Measurements from ENCODE around the gene S100A14.

S100A14 gene

GRCh38 chr1:153612755-153613331 is 3.3 kb downstream of the S100A14 start, which contains the start of gene S100A16:
Gene S100A16 (minus strand): TSS chr1:153613137. CDS start chr1:153608151, 4,986 bp downstream.
- no peaks in the 10 kb centered on the region for H3K27me3 Mint-ChIP-seq
- H3K36me3 Mint-ChIP-seq = no peaks in the 10 kb centered on the region

GRCh38 chr1:153612111-153612754 is 3.9 kb downstream of the S100A14 start:
- Mint-ChIP-seq H3K27ac (no peak overlapping the region), H3K27me3 (no peaks in the 10 kb centered on the region), H3K4me1 (no peaks in the 10 kb centered on the region), H3K4me3 (no peak overlapping the region), H3K9me3 (no peaks in the 10 kb centered on the region), H3K36me3 (no peaks in the 10 kb centered on the region)

More at GRCh38 chr1:153612755-153613331, 3.3 kb downstream of the S100A14 start, which contains the start of gene S100A16:
- no peaks in the 10 kb centered on the region for H3K9me3 Mint-ChIP-seq
- peaks cover 3% of the 10 kb centered on the region for H3K4me1 Mint-ChIP-seq
- H3K27ac Mint-ChIP-seq = no peak within 1 kb of the TSS
- H3K4me3 Mint-ChIP-seq = no peak within 1 kb of the TSS

- H3K4me1 Mint-ChIP-seq = no peaks in the 10 kb centered on the region
- H3K36me3 Mint-ChIP-seq = no peaks in the 10 kb centered on the region
- H3K27me3 Mint-ChIP-seq = no peaks in the 10 kb centered on the region
- H3K27ac Mint-ChIP-seq = no peak overlapping the region
- no peaks in the 10 kb centered on the region for H3K9me3 Mint-ChIP-seq
- no peak overlapping the region for H3K4me3 Mint-ChIP-seq
These were observed 4.8 kb downstream of the S100A14 start for GRCh38 chr1:153611356-153611755.

GRCh38 chr1:153610811-153611301 is 5.3 kb downstream of the S100A14 start:
- no peak overlapping the region for H3K4me3 Mint-ChIP-seq
- H3K27ac Mint-ChIP-seq = no peak overlapping the region
- H3K9me3 Mint-ChIP-seq = no peaks in the 10 kb centered on the region
- H3K36me3 Mint-ChIP-seq = no peaks in the 10 kb centered on the region
- no peaks in the 10 kb centered on the region for H3K27me3 Mint-ChIP-seq
- H3K4me1 Mint-ChIP-seq = no peaks in the 10 kb centered on the region

DNA sequence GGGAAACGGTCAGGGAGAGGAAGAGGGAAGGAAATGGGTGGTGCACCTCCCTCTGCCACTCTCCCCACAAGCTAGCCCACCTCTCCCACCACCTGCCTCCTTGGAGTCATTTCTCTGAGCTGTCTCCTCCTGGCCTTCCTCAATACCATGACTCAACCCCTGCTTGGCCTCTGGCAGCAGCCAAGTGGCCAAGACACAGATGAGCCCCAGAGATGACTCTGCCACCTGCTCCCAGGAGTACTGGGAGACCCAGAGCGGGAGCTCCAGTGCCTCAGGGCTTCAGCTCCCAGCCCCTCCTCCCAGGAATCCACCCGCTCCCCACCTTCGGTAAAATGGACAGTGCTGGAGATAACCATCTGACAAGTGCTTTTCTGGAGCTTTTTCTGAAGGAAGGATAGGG is 5.8 kb downstream of the S100A14 start:
- Mint-ChIP-seq H3K4me3 (no peak overlapping the region), H3K36me3 (no peaks in the 10 kb centered on the region), H3K4me1 (no peaks in the 10 kb centered on the region), H3K27me3 (no peaks in the 10 kb centered on the region), H3K27ac (no peak overlapping the region), H3K9me3 (no peaks in the 10 kb centered on the region)

- Mint-ChIP-seq H3K9me3 (no peaks in the 10 kb centered on the region), H3K4me1 (no peaks in the 10 kb centered on the region), H3K4me3 (no peak overlapping the region), H3K27me3 (no peaks in the 10 kb centered on the region), H3K36me3 (no peaks in the 10 kb centered on the region), H3K27ac (no peak overlapping the region)
These were observed 6.6 kb downstream of the S100A14 start for GRCh38 chr1:153609585-153609907.

DNA sequence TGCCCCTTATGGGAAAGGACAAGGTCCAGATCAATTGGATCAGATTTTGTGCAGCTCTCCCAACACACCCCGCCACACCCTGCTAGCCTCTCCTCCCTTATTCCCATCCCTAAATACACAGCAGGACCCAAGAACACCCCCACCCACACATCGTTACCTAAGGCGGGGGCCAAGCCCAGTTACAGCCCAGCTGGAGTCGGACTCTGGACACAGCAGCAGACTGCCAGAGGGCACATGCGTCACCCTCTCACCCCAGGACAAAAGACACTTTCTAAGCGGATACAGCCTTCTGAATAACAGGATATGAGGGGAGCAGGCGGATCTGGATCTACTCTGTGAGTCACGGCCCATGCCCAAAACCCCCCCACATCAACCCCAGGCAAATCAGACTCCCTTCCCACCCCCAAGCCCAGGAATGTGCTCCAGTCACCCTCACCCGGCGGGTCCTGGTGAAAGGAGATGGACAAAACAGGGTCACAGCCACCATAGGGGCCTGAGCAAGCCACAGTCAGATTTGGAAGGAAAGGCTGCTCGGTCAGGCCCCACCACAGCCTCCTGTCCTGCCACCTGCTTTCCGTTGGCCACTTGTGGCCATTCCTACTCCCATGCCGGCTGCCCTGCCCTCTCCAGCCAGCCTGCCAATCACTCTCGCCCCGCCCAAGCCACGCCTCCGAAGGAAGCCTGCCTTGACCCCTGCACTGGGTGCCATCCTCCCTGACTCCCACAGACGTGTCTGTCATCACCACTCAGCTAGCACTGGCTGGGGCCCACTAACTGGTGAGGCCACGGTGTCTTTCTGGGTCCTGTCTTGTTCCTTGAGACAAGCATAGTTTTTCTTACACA is 7.2 kb downstream of the S100A14 start:
- peak overlapping the region; percentile 41 for H3K27ac Mint-ChIP-seq
- no peaks in the 10 kb centered on the region for H3K9me3 Mint-ChIP-seq

GRCh38 chr1:153608089-153608682 is 7.9 kb downstream of the S100A14 start:
- Mint-ChIP-seq H3K27ac (no peak overlapping the region), H3K9me3 (no peaks in the 10 kb centered on the region), H3K27me3 (no peaks in the 10 kb centered on the region), H3K4me1 (no peaks in the 10 kb centered on the region), H3K4me3 (no peak overlapping the region), H3K36me3 (no peaks in the 10 kb centered on the region)

More for the DNA sequence above, 7.2 kb downstream of the S100A14 start:
- no peaks in the 10 kb centered on the region for H3K27me3 Mint-ChIP-seq
- H3K4me1 Mint-ChIP-seq = no peaks in the 10 kb centered on the region
- no peaks in the 10 kb centered on the region for H3K36me3 Mint-ChIP-seq
- H3K4me3 Mint-ChIP-seq = no peak overlapping the region

DNA sequence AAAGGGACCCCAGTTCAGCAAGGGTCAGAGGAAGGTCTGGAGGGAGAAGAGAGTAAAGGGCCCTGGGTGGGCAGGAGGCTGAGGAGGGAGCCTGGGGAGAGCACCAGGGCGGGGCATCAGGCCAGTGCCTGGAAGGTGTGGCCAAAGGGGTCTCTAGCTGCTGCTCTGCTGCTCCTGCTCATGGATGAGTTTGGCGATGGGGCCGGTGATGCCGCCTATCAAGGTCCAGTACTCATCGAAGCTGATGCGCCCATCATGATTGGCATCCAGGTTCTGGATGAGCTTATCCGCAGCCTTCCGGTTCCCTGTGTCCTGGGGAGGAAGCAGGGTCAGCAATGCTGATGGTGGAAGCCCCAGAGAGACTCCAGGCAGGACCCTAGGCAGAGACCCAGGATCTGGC is 8.7 kb downstream of the S100A14 start:
- Mint-ChIP-seq H3K36me3 (no peaks in the 10 kb centered on the region), H3K27me3 (no peaks in the 10 kb centered on the region), H3K9me3 (no peaks in the 10 kb centered on the region), H3K4me3 (no peak overlapping the region), H3K4me1 (peaks cover 5% of the 10 kb centered on the region), H3K27ac (no peak overlapping the region)

DNA sequence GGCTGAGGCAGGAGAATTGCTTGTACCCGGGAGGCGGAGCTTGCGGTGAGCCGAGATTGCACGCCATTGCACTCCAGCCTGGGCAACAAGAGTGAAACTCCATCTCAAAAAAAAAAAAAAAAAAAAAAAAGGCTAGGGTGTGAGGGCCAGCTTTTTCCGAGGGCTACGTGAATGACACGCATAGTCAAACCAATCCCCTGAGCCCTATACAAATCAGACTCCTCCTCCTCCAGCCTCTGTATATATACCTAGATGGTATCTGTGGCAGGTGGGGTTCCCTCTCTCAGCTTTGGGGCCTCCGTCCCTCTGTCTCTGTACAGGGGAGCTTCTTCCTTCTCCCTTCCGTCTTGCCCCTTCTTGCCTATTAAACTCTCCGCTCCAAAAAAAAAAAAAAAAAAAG is 9.9 kb downstream of the S100A14 start:
- no peaks in the 10 kb centered on the region for H3K36me3 Mint-ChIP-seq
- no peaks in the 10 kb centered on the region for H3K27me3 Mint-ChIP-seq
- no peaks in the 10 kb centered on the region for H3K9me3 Mint-ChIP-seq
- H3K4me3 Mint-ChIP-seq = no peak overlapping the region
- no peak overlapping the region for H3K27ac Mint-ChIP-seq
- H3K4me1 Mint-ChIP-seq = peaks cover 7% of the 10 kb centered on the region

- H3K27me3 Mint-ChIP-seq = no peaks in the 10 kb centered on the region
- H3K4me3 Mint-ChIP-seq = no peak overlapping the region
- no peaks in the 10 kb centered on the region for H3K9me3 Mint-ChIP-seq
- H3K27ac Mint-ChIP-seq = no peak overlapping the region
- H3K36me3 Mint-ChIP-seq = no peaks in the 10 kb centered on the region
- peaks cover 15% of the 10 kb centered on the region for H3K4me1 Mint-ChIP-seq
These were observed 13.4 kb downstream of the S100A14 start for GRCh38 chr1:153602749-153603148.

GRCh38 chr1:153599847-153600246 is 16.3 kb downstream of the S100A14 start:
- Mint-ChIP-seq H3K4me1 (peaks cover 15% of the 10 kb centered on the region), H3K27ac (no peak overlapping the region), H3K36me3 (no peaks in the 10 kb centered on the region), H3K9me3 (no peaks in the 10 kb centered on the region), H3K4me3 (no peak overlapping the region), H3K27me3 (no peaks in the 10 kb centered on the region)

- peaks cover 15% of the 10 kb centered on the region for H3K4me1 Mint-ChIP-seq
- H3K27ac Mint-ChIP-seq = no peak overlapping the region
- H3K36me3 Mint-ChIP-seq = no peaks in the 10 kb centered on the region
- no peaks in the 10 kb centered on the region for H3K9me3 Mint-ChIP-seq
- no peaks in the 10 kb centered on the region for H3K27me3 Mint-ChIP-seq
- H3K4me3 Mint-ChIP-seq = no peak overlapping the region
These were observed 17.6 kb downstream of the S100A14 start for GRCh38 chr1:153598309-153599172.

DNA sequence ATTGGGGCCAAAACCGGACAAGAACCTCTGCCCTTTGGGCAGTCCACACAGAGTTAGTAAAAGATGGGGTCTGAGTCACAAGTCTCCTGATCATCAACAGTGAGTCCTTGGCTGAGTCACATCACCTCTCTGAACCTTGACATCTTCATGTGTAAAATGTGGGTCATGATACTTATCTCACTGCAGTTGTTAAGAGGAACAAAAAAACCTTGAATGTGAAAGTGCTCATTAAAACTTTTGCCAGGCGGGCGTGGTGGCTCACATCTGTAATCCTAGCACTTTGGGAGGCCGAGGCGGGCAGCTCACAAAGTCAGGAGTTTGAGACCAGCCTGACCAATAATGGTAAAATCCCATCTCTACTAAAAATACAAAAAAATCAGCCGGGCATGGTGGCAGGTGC is 18.9 kb downstream of the S100A14 start:
- Mint-ChIP-seq H3K4me1 (peaks cover 9% of the 10 kb centered on the region), H3K27me3 (no peaks in the 10 kb centered on the region), H3K36me3 (no peaks in the 10 kb centered on the region), H3K4me3 (no peak overlapping the region), H3K27ac (no peak overlapping the region), H3K9me3 (no peaks in the 10 kb centered on the region)

- no peaks in the 10 kb centered on the region for H3K9me3 Mint-ChIP-seq
- no peak overlapping the region for H3K4me3 Mint-ChIP-seq
- H3K4me1 Mint-ChIP-seq = no peaks in the 10 kb centered on the region
- H3K27me3 Mint-ChIP-seq = no peaks in the 10 kb centered on the region
- no peak overlapping the region for H3K27ac Mint-ChIP-seq
- H3K36me3 Mint-ChIP-seq = no peaks in the 10 kb centered on the region
These were observed 23.4 kb downstream of the S100A14 start for GRCh38 chr1:153592748-153593147.
